H1 (cell line): ENCODE data around the gene RHOBTB1. TPM values are rescaled to one million over a fixed set of nuclear protein-coding genes. Genes with fewer than 3 reads are reported as not detected.

Experiments used
- HDAC6 ChIP-seq: IDR thresholded peaks from one replicate; pipeline ENCODE4 v1.7.1; 2012; ENCODE audit warnings: low read depth, mild to moderate bottlenecking, inconsistent platforms, low read length, moderate library complexity
- KDM1A ChIP-seq: fragments of 200-600, 300-600 bp; sonication (generic); IDR thresholded peaks from 2 replicates; pipeline ENCODE4 v1.7.1; 2016; ENCODE audit warnings: mild to moderate bottlenecking, low read length, borderline replicate concordance
- polyA plus RNA-seq, 7 experiments: library from polyadenylated mRNA; depleted of rRNA in 3 of 7; stranded (reverse) in 5 of 7; unstranded in 2 of 7; fragments of >200 nt in 5 of 7; fragments of 200-250 nt in 2 of 7; gene quantifications; 1 replicate in 5 of 7; 2 replicates in 1 of 7; 4 replicates in 1 of 7; pipeline versions ENCODE4 v1.2.1 to v1.2.3, GENCODE V29; 2011 to 2013; ENCODE audit warnings: missing spikeins in 2 of 7, mixed read lengths in 2 of 7
- total RNA-seq: library from RNA; stranded (reverse); fragmentation: NEBNext Ultra II Directional; extraction: Animal tissue kit (Norgen Biotek cat#: 25700); gene quantifications from 2 replicates; pipeline ENCODE4 v1.2.1, GENCODE V29; 2021

RHOBTB1 gene
- total and polyA plus RNA-seq, 2 of the 8 experiments (the other 6 are each of a cell fraction or from before 2014, with no cell fraction given): 6.1 to 7.4 TPM

DNA sequence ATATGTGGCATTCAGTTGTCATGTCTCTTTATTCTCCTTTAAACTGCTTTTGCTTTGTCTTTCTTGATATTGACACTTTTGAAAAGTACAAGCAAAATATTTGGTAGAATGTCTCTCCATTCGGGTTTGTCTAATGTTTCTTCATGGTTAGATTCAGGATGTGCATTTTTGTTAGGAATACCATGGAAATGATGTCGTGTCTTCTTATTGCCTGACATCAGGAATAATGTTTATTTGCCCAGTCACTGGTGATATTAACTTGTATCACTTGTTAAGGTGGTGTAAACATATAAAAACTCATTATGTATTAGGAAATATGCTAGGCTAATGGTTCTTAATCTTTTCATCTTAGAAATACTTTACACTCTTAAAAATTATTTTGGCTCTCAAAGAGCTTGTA lies 122.3 kb downstream of the RHOBTB1 start (continued):
- TF ChIP-seq KDM1A (no peak), HDAC6 (no peak)
